ENCODE results near the gene ANKRD9.
"Not testable (repeated sequence)": the region's sequence is repeated elsewhere in the genome, so short reads cannot be mapped to it uniquely, and the experiment has no call there.

The ANKRD9 gene

GRCh38 chr14:102538602-102539543 lies 29.3 kb upstream of the ANKRD9 start:
- DNase-seq = no peak

GRCh38 chr14:102537981-102538601 lies 28.5 kb upstream of the ANKRD9 start:
- DNase-seq = no peak

- DNase-seq = no peak
Measured at GRCh38 chr14:102532204-102532658, 22.7 kb upstream of the ANKRD9 start.

GRCh38 chr14:102530828-102531478 lies 21.4 kb upstream of the ANKRD9 start:
- DNase-seq = peak; percentile 66

- peak; percentile 58 for DNase-seq
Measured at GRCh38 chr14:102528431-102529170, 19.0 kb upstream of the ANKRD9 start.

GRCh38 chr14:102525929-102526497 lies 16.4 kb upstream of the ANKRD9 start:
- DNase-seq = no peak

GRCh38 chr14:102525219-102525928 lies 15.8 kb upstream of the ANKRD9 start:
- peak; percentile 35 for DNase-seq

GRCh38 chr14:102524451-102525218 lies 15.1 kb upstream of the ANKRD9 start:
- DNase-seq = peak; percentile 98

GRCh38 chr14:102523569-102524450 lies 14.2 kb upstream of the ANKRD9 start:
- no peak for DNase-seq

- no peak for DNase-seq
Measured at GRCh38 chr14:102523200-102523568, 13.6 kb upstream of the ANKRD9 start.

GRCh38 chr14:102519709-102520108 lies 10.1 kb upstream of the ANKRD9 start:
- not testable (repeated sequence) for DNase-seq

GRCh38 chr14:102518063-102518648 lies 8.6 kb upstream of the ANKRD9 start:
- no peak for DNase-seq

- DNase-seq = no peak
Measured at GRCh38 chr14:102517392-102518062, 8.0 kb upstream of the ANKRD9 start.

GRCh38 chr14:102516531-102517391 lies 7.2 kb upstream of the ANKRD9 start:
- DNase-seq = peak; percentile 58

- DNase-seq = no peak
Measured at GRCh38 chr14:102514987-102515733, 5.6 kb upstream of the ANKRD9 start.

GRCh38 chr14:102513899-102514772 lies 4.6 kb upstream of the ANKRD9 start:
- DNase-seq = no peak

Data from suppressor macrophage treated with lipopolysaccharide for 4 hours (primary cell).